ENCODE data around the gene PIGO. TPM values are rescaled to one million over a fixed set of nuclear protein-coding genes. Genes with fewer than 3 reads are reported as not detected.

Gene PIGO
- total RNA-seq, 4 donors from 2014 or later: 11.4 to 16.6 (median 13.3) TPM

DNA sequence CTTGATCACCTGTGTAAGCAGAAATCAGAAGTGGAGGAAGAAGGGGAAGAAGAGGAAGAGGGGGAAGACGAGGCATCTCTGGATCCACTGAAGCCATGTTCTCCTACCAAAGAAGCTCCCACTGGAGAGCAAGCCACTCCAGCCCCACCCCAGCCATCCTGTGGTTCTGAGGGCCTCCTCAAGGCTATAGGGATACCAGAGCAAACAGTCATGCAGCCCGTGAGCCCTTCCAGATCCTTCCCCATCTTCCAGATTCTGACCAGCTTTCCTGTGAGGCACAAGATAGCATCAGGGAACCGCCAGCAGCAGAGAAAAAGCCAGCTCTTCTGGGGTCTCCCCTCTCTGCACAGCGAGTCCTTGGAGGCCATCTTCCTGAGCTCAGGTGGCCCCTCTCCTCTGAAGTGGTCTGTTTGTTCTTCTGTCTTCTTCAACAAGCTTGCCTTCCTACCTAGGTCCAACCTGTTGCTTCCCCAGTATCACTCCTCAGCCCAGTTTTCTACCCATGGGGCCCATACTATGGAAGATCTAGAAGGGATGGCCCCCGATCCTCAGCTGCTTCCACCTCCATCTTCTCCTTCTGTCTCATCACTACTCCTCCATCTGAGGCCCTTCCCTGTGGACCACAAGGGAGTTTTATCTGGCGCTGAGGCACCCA, 53.4 kb downstream of the PIGO start:
- no peak for DNase-seq (ENCODE audit: low spot score)
- no peak for ATAC-seq (ENCODE audit: low FRiP score)
- TF ChIP-seq, protein P1, sequence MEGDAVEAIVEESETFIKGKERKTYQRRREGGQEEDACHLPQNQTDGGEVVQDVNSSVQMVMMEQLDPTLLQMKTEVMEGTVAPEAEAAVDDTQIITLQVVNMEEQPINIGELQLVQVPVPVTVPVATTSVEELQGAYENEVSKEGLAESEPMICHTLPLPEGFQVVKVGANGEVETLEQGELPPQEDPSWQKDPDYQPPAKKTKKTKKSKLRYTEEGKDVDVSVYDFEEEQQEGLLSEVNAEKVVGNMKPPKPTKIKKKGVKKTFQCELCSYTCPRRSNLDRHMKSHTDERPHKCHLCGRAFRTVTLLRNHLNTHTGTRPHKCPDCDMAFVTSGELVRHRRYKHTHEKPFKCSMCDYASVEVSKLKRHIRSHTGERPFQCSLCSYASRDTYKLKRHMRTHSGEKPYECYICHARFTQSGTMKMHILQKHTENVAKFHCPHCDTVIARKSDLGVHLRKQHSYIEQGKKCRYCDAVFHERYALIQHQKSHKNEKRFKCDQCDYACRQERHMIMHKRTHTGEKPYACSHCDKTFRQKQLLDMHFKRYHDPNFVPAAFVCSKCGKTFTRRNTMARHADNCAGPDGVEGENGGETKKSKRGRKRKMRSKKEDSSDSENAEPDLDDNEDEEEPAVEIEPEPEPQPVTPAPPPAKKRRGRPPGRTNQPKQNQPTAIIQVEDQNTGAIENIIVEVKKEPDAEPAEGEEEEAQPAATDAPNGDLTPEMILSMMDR (IDR thresholded peaks at IDR 0.05): no peak

DNA sequence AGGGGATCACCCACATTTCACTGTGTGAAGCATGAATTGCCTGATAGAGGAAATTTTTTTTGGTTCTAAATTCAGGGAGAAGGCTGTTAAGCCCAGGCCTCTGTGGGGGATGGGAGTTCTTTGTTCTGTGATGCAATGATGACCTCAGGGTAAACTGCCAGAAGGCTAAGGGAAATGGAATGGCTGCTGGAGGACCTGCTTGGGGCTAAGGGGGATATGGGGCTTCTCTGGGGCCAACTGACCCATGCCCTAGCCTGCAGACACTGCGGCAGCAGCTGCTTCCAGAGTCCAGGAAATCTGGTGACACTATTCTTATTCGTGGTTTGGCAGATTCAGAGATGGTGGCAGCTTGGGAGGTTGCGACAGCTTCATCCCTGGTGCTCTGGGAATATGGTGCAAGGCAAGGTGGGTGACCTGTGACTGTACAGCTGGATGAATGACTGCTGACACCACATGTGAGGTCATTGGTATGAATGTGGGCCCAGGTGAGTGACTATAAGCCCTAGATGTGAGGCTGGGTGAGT, 54.2 kb downstream of the PIGO start:
- TF ChIP-seq, protein P1 (IDR thresholded peaks at IDR 0.05): no peak
- DNase-seq (ENCODE audit: low spot score) (no peak), ATAC-seq (ENCODE audit: low FRiP score) (peak; percentile 48)

Small RNA genes within 50 kb of the gene (small RNA-seq; reads per million reads assigned to genes)
- gene RN7SL338P: not detected

Other genes starting within 250 kb of the PIGO start
- gene PHF24, start 138.3 kb downstream of the PIGO start, total RNA-seq: under 1 TPM in 3 of 4 donors, not detected in 1; 0.28 to 0.95 (median 0.84) TPM
- 10 to 100 TPM in 2 of 4 donors, 1 to 10 TPM in 2; 6.3 to 17.3 (median 9.8) TPM for gene DNAJB5, start 106.8 kb downstream of the PIGO start, total RNA-seq
- gene VCP, start 24.0 kb downstream of the PIGO start, total RNA-seq: 100 to 1,000 TPM; 175 to 317 (median 207) TPM
- 10 to 100 TPM in 3 of 4 donors, 1 to 10 TPM in 1; 8.1 to 20.0 (median 14.1) TPM for gene FANCG, start 16.6 kb downstream of the PIGO start, total RNA-seq
- 100 to 1,000 TPM in 2 of 4 donors, 10 to 100 TPM in 2; 77.6 to 108 (median 89.9) TPM for gene STOML2, start 6.5 kb upstream of the PIGO start, total RNA-seq
- gene ATOSB, start 19.3 kb upstream of the PIGO start, total RNA-seq: 10 to 100 TPM; 14.9 to 22.9 (median 20.5) TPM
- 10 to 100 TPM; 20.6 to 30.5 (median 25.3) TPM for gene UNC13B, start 65.4 kb upstream of the PIGO start, total RNA-seq